WERI-Rb-1 (cell line): ENCODE measurements around the gene IDH1.

Experiments used
- DNase-seq: peaks from one replicate; pipeline ENCODE4 v3.0.0-alpha.2; 2020
- H3K27ac ChIP-seq: fragments of 250-450 bp; sonication (Bioruptor Pico); 2 replicates; pipeline ENCODE4 v1.5.1; 2020; ENCODE audit warnings: mild to moderate bottlenecking, moderate library complexity
- H3K27me3 ChIP-seq: fragments of 250-450 bp; sonication (Bioruptor Pico); 2 replicates; pipeline ENCODE4 v1.5.1; 2021; ENCODE audit warnings: mild to moderate bottlenecking, low read depth, moderate library complexity; ENCODE audit not compliant: insufficient read depth, severe bottlenecking
- H3K36me3 ChIP-seq: fragments of 250-450 bp; sonication (Bioruptor Pico); 2 replicates; pipeline ENCODE4 v1.5.1; 2020; ENCODE audit warnings: mild to moderate bottlenecking, moderate library complexity
- H3K4me3 ChIP-seq: 2 replicates; pipeline ENCODE4 v1.5.1; 2011; ENCODE audit warnings: low read depth, mild to moderate bottlenecking, control low read depth, low read length
- H3K9me3 ChIP-seq: fragments of 250-450 bp; sonication (Bioruptor Pico); 2 replicates; pipeline ENCODE4 v1.5.1; 2021; ENCODE audit warnings: mild to moderate bottlenecking, moderate library complexity; ENCODE audit not compliant: severe bottlenecking
- TF ChIP-seq, protein P1 (sequence below): IDR thresholded peaks from 2 replicates; pipeline ENCODE4 v1.5.1; 2011; ENCODE audit warnings: low read depth, mild to moderate bottlenecking, control low read depth, inconsistent platforms, low read length

IDH1 gene

DNA sequence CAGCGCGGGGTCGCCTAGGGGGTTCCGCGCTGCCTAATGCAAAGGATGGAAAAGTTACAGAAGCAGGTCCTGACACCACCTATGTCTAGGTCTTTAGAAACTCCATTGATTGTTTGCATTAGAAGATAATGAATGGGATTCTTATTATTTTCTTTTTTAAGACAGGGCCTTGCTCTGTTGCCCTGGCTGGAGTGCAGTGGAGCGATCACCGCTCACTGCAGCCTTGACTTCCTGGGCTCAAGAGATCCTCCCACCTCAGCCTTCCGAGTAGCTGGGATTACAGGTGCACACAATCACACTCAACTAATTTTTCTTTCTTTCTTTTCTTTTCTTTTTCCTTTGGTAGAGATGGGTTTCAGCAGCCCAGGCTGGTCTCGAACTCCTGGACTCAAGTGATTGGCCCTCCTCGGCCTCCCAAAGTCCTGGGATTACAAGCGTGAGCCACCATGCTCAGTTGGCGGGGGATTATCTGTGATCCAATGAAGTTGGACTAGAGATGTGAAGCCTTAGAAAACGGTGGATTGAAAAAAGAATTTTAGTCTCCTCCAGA lies 761 bp upstream of the IDH1 start:
- Histone ChIP-seq H3K4me3 (peak overlapping the region; percentile 95), H3K27ac (peak overlapping the region; percentile 78), H3K9me3 (no peaks in the 10 kb centered on the region), H3K27me3 (no peaks in the 10 kb centered on the region), H3K36me3 (peaks cover 16% of the 10 kb centered on the region)
- TF ChIP-seq, protein P1, sequence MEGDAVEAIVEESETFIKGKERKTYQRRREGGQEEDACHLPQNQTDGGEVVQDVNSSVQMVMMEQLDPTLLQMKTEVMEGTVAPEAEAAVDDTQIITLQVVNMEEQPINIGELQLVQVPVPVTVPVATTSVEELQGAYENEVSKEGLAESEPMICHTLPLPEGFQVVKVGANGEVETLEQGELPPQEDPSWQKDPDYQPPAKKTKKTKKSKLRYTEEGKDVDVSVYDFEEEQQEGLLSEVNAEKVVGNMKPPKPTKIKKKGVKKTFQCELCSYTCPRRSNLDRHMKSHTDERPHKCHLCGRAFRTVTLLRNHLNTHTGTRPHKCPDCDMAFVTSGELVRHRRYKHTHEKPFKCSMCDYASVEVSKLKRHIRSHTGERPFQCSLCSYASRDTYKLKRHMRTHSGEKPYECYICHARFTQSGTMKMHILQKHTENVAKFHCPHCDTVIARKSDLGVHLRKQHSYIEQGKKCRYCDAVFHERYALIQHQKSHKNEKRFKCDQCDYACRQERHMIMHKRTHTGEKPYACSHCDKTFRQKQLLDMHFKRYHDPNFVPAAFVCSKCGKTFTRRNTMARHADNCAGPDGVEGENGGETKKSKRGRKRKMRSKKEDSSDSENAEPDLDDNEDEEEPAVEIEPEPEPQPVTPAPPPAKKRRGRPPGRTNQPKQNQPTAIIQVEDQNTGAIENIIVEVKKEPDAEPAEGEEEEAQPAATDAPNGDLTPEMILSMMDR = no peak
- DNase-seq = no peak

DNA sequence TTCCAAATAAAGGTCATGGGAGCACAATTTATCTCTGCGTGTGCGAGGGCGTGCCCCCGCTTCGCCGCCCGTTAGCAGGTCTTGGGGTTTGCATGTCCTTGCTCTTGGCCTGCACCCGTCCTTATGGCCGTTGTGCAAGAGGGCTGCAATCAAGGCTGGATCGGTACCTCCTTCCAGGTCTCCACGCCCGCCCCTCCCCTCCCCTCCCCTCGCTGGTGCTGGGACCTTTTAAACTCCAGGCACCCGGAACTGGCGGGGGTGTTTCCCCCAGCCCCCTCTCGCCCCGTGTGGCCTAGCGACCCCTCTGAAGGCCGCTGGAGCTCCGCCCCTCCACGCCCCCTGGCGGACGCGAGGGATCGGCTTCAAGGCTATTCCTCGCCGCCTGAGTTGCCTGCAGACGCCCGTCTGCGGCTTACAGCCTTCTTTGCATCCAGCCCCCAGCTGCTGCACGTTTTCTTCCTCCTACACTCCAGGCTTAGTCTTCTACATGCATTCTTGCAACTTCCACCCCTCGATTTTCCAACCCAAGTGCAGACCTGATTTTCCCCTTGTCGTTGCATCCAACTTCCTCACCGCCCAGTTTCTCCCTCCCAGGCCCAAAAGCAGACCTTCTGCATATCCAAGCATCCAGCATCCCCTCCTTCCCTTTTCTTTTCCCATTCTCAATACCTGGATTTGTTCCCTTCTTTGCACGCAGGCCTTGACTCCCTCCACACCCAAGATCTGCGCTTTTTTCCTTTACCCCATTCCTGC lies 577 bp downstream of the IDH1 start:
- H3K27me3 ChIP-seq = no peaks in the 10 kb centered on the region
- DNase-seq = peak; percentile 88
- peak overlapping the region; percentile 95 for H3K4me3 ChIP-seq
- no peaks in the 10 kb centered on the region for H3K9me3 ChIP-seq
- H3K27ac ChIP-seq = peak overlapping the region; percentile 78
- TF ChIP-seq, protein P1 = peak; percentile 86
- peaks cover 23% of the 10 kb centered on the region for H3K36me3 ChIP-seq

DNA sequence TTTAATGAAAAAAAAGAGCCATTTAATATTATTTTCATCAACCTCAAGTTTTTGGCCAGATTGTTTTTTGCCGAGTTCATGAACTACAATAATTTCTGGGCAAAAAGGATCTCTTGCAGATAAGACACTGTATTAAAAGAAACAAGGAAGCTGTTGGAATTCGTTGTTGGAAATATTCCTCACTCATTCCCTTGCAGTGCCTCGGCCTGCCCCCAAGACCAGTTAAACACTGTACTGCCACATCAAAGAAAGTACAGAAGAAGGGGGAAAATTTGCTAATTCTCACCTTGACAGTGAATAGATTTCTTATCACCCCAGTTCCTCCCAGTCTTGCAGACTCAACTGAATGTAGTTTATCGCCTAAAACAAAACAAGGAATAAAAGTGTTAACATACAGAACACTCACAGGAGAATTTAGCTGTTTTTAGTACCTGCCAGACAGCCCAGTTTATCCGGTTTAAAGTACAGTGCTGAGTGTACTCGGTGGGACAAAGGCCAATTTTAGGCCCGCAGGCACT lies 1.2 kb downstream of the IDH1 start:
- no peaks in the 10 kb centered on the region for H3K27me3 ChIP-seq
- TF ChIP-seq, protein P1 = no peak
- peaks cover 23% of the 10 kb centered on the region for H3K36me3 ChIP-seq
- peak overlapping the region; percentile 78 for H3K27ac ChIP-seq
- DNase-seq = no peak
- peak overlapping the region; percentile 95 for H3K4me3 ChIP-seq
- no peaks in the 10 kb centered on the region for H3K9me3 ChIP-seq

DNA sequence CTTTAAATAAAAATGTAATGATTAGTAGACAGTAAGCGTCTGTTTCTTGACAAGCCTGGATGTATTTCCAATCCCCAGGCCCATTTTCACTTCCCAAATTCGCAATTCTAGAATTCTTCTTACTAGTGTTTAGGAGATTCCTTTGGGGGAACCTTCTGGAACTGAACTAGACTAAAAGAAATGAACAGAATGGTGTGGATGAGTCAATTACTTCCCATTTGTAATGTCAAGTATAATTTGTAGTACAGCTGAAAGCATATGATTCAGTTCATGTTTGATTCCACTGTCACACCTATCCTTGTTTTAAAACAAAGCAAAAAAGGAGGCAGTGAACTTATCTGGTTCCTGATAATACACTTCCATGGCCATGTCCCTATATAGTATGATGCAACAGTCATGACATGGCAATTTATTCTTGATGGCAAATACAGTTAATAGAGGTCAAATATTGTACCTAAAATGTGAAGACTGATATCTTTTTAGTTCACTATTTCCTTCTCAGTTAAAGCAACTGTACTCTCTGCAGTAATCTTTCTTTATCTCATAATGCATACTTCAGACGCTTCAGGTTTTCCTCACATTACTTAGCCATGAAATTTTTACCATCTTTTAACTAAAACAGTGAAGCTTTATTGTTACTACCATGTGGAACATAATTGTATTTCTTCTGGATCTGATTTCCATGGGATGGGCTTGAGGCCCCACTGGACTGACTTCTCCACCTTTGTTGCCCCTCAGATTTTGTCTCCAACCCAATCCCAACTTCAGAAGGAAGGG lies 2.0 kb downstream of the IDH1 start:
- Histone ChIP-seq H3K9me3 (no peaks in the 10 kb centered on the region), H3K27me3 (no peaks in the 10 kb centered on the region), H3K27ac (no peak overlapping the region), H3K4me3 (no peak overlapping the region), H3K36me3 (peaks cover 23% of the 10 kb centered on the region)
- TF ChIP-seq, protein P1 = no peak
- no peak for DNase-seq

DNA sequence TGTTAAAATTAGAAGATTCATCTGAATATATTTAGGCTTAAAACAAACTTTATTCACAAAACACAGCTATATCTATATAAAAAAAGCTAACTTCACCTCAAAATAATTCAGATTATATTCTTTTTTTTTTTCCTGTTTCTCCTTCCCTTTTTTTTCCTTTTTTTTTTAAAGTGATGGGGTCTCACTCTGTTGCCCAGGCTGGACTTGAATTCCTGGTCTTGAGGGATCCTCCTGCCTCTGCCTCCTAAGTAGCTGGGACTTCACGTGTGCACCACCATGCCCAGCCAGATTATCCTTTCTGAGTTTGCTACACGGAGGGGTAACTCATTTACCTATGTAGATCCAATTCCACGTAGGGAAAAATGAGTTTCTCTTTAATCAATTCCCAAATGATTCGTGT lies 3.8 kb downstream of the IDH1 start:
- no peak overlapping the region for H3K4me3 ChIP-seq
- H3K9me3 ChIP-seq = no peaks in the 10 kb centered on the region
- DNase-seq = no peak
- TF ChIP-seq, protein P1 = no peak
- H3K27ac ChIP-seq = no peak overlapping the region
- H3K27me3 ChIP-seq = no peaks in the 10 kb centered on the region
- H3K36me3 ChIP-seq = peaks cover 30% of the 10 kb centered on the region
